GM23248 (cell line): ENCODE data around the gene SERTAD1. TPM values are rescaled to one million over a fixed set of nuclear protein-coding genes. Genes with fewer than 3 reads are reported as not detected.

Experiments
- DNase-seq: peaks from one replicate; pipeline ENCODE4 v3.0.0-alpha.2; 2015
- H2AFZ ChIP-seq: fragments of 200-600 bp; sonication (generic); 2 replicates; pipeline ENCODE4 v1.6.1; 2016; ENCODE audit warnings: antibody characterized with exemption
- H3F3A ChIP-seq: fragments of 200-600 bp; sonication (generic); 2 replicates; pipeline ENCODE4 v1.6.1; 2016; ENCODE audit warnings: mild to moderate bottlenecking, antibody characterized with exemption, mixed run types; ENCODE audit not compliant: insufficient read depth
- H3K27ac ChIP-seq: fragments of 200-600 bp; sonication (generic); 2 replicates; pipeline ENCODE4 v1.5.1; 2016; ENCODE audit warnings: mild to moderate bottlenecking
- H3K27me3 ChIP-seq: fragments of 200-600 bp; sonication (generic); replicated peaks from 2 replicates; pipeline ENCODE4 v1.6.1; 2016; ENCODE audit warnings: mild to moderate bottlenecking; ENCODE audit not compliant: insufficient read depth
- H3K36me3 ChIP-seq: fragments of 200-600 bp; sonication (generic); 2 replicates; pipeline ENCODE4 v1.6.1; 2016; ENCODE audit warnings: low read depth, mild to moderate bottlenecking
- H3K4me1 ChIP-seq: fragments of 200-600 bp; sonication (generic); 2 replicates; pipeline ENCODE4 v1.6.1; 2016; ENCODE audit warnings: mild to moderate bottlenecking; ENCODE audit not compliant: insufficient read depth
- H3K4me2 ChIP-seq: fragments of 200-600 bp; sonication (generic); one replicate; pipeline ENCODE4 v1.6.1; 2016; ENCODE audit warnings: mild to moderate bottlenecking; ENCODE audit not compliant: unreplicated experiment
- H3K4me3 ChIP-seq: fragments of 200-600 bp; sonication (generic); 2 replicates; pipeline ENCODE4 v1.5.1; 2016; ENCODE audit warnings: mild to moderate bottlenecking
- H3K79me2 ChIP-seq: fragments of 200-600 bp; sonication (generic); 2 replicates; pipeline ENCODE4 v1.6.1; 2016; ENCODE audit warnings: mild to moderate bottlenecking; ENCODE audit not compliant: insufficient read depth
- H3K9ac ChIP-seq: fragments of 200-600 bp; sonication (generic); 2 replicates; pipeline ENCODE4 v1.6.1; 2016; ENCODE audit warnings: mild to moderate bottlenecking
- H3K9me2 ChIP-seq: fragments of 200-600 bp; sonication (generic); 2 replicates; pipeline ENCODE4 v1.6.1; 2016; ENCODE audit warnings: mixed run types, mild to moderate bottlenecking, moderate library complexity; ENCODE audit not compliant: insufficient read depth
- H3K9me3 ChIP-seq: fragments of 200-600 bp; sonication (generic); one replicate; pipeline ENCODE4 v1.6.1; 2017; ENCODE audit warnings: low read depth
- H4K20me1 ChIP-seq: fragments of 200-600 bp; sonication (generic); 2 replicates; pipeline ENCODE4 v1.6.0; 2016; ENCODE audit not compliant: insufficient read depth
- EZH2 ChIP-seq: fragments of 200-600 bp; sonication (generic); IDR thresholded peaks from 2 replicates; pipeline ENCODE4 v1.6.1; 2018; ENCODE audit warnings: antibody characterized with exemption, mild to moderate bottlenecking; ENCODE audit not compliant: insufficient read depth, poor library complexity, severe bottlenecking
- EZH2phosphoT487 ChIP-seq: fragments of 200-600 bp; sonication (generic); IDR thresholded peaks from 2 replicates; pipeline ENCODE4 v1.6.1; 2018; ENCODE audit warnings: antibody characterized with exemption, moderate library complexity, mild to moderate bottlenecking, low read depth; ENCODE audit not compliant: insufficient read depth
- WGBS, 2 experiments: methylation state at CpG; one replicate each; pipeline ENCODE4 v1.1.6; 2015 to 2017; ENCODE audit warnings: low lambda C conversion rate in 2 of 2, low coverage in 1 of 2; ENCODE audit errors: missing lambda C conversion rate in 2 of 2; 5-methylcytosine and 5-hydroxymethylcytosine counted together
- in situ Hi-C: fragments of 300-500 bp; cut with MboI; formaldehyde crosslinking; loops from 2 replicates; pipeline ENCODE4 v1.15.0; 2020
- polyA plus RNA-seq: library from polyadenylated mRNA; unstranded; fragments of >200 nt; fragmentation: Nextera tagmentation; extraction: Ambion mirVana; gene quantifications from 2 replicates; pipeline ENCODE4 v1.2.1, GENCODE V29; 2016
- total RNA-seq: library from RNA; depleted of rRNA; stranded (reverse); fragments of >200 nt; shearing (Covaris generic); gene quantifications from 2 replicates; pipeline ENCODE4 v1.2.3, GENCODE V29; 2014

Gene SERTAD1
- total and polyA plus RNA-seq, 2 experiments from 2014 or later = 31.7 to 34.5 TPM

GRCh38 chr19:40469011-40469410 is 43.2 kb upstream of the SERTAD1 start:
- H3K9me3 ChIP-seq = no peaks in the 10 kb centered on the region
- H3K79me2 ChIP-seq = no peaks in the 10 kb centered on the region
- no peak overlapping the region for H2AFZ ChIP-seq
- no peaks in the 10 kb centered on the region for H3K27me3 ChIP-seq
- no peaks in the 10 kb centered on the region for H4K20me1 ChIP-seq
- WGBS, 2 experiments = 92 to 98% methylated on average over 6 of the region's 6 CpGs
- no peak overlapping the region for H3K4me2 ChIP-seq
- H3K4me1 ChIP-seq = peaks cover 16% of the 10 kb centered on the region
- H3K36me3 ChIP-seq = no peaks in the 10 kb centered on the region
- H3K27ac ChIP-seq = no peak overlapping the region
- DNase-seq = no peak
- H3K9ac ChIP-seq = no peak overlapping the region
- H3F3A ChIP-seq = peaks cover 8% of the 10 kb centered on the region
- no peaks in the 10 kb centered on the region for H3K9me2 ChIP-seq
- TF ChIP-seq EZH2phosphoT487 (no peak), EZH2 (no peak)
- no peak overlapping the region for H3K4me3 ChIP-seq
- in situ Hi-C loops = no loop called here

DNA sequence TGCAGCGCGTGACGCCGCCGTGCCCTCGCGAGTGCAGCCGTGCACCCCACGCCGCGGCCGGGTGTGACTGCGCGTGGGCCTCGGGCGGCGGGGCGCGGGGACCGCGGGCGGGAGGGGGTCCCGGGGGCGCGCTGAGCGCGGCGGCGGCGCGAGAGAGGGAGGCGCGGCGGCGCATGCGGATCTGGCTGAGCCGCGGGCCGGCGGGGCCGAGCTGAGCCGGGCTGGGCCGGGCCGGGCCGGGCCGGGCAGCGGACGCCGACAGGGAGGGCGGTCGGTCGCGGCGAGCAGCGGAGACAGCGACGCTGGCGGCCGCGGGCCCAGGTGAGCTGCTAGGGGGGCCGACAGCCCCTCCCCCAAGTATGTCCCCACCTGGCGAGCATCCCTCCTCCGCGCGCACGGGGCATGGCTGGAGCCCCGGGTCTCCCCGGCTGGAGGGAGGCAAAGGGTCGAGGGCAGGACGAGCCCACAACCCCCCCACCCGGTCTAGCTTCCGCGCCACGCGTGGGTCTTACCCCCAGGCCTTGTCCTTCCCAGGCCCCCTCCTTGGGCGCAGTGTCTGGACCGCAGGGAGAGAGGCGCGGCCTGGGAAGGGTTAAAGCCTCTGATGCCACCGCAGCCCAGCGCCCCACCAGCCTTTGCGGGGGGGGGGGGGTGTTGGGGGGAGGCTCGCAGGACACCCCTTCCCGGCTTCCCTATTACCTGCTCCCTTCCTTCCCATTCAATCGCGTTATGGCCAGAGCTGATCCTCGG is 41.4 kb upstream of the SERTAD1 start, which contains the start of gene SPTBN4:
Gene SPTBN4 (plus strand): TSS at position 17 of the 750 bp plus-strand sequence. CDS start 5,621 bp downstream, outside the sequence.
- H3K27me3 ChIP-seq = no peaks in the 10 kb centered on the region
- in situ Hi-C loops = no loop called here

GRCh38 chr19:40466219-40466984 is 40.6 kb upstream of the SERTAD1 start:
- Histone ChIP-seq H3K79me2 (no peaks in the 10 kb centered on the region), H3K9me3 (no peaks in the 10 kb centered on the region), H3K27ac (no peak overlapping the region), H4K20me1 (no peaks in the 10 kb centered on the region), H3K9ac (peak overlapping the region; percentile 10; the same call in 1 of the 2 replicates), H3K4me1 (peaks cover 22% of the 10 kb centered on the region), H3K4me2 (peak overlapping the region; percentile 76), H3K27me3 (no peaks in the 10 kb centered on the region), H3F3A (peaks cover 8% of the 10 kb centered on the region), H3K4me3 (peak overlapping the region; percentile 79), H3K9me2 (no peaks in the 10 kb centered on the region), H3K36me3 (no peaks in the 10 kb centered on the region), H2AFZ (peak overlapping the region; percentile 59)
- TF ChIP-seq EZH2phosphoT487 = no peak
- no peak for TF ChIP-seq EZH2
- DNase-seq = peak; percentile 11
- in situ Hi-C loops = no loop called here
- 21 to 22% methylated on average over 43 of the region's 48 CpGs for WGBS, 2 experiments

More for the DNA sequence above, 41.4 kb upstream of the SERTAD1 start, which contains the start of gene SPTBN4:
- 8 to 12% methylated on average over 32 to 62 of the region's 87 CpGs for WGBS, 2 experiments
- TF ChIP-seq EZH2phosphoT487 (no peak), EZH2 (no peak)
- Histone ChIP-seq H2AFZ (peak within 1 kb of the TSS; percentile 59), H3K79me2 (no peaks in the 10 kb centered on the region), H3K36me3 (no peaks in the 10 kb centered on the region), H3K4me2 (peak within 1 kb of the TSS; percentile 76), H3F3A (peaks cover 8% of the 10 kb centered on the region), H4K20me1 (no peaks in the 10 kb centered on the region), H3K4me1 (peaks cover 22% of the 10 kb centered on the region), H3K9me3 (no peaks in the 10 kb centered on the region), H3K9me2 (no peaks in the 10 kb centered on the region), H3K9ac (peak within 1 kb of the TSS; percentile 29; the same call in 1 of the 2 replicates), H3K27ac (no peak within 1 kb of the TSS), H3K4me3 (peak within 1 kb of the TSS; percentile 79)
- DNase-seq = peak; percentile 51

- 1 to 2% methylated on average over 39 to 43 of the region's 54 CpGs for WGBS, 2 experiments
- Histone ChIP-seq H3K9me3 (no peaks in the 10 kb centered on the region), H3K79me2 (no peaks in the 10 kb centered on the region), H3K27me3 (no peaks in the 10 kb centered on the region), H2AFZ (peak within 1 kb of the TSS; percentile 87), H3K4me3 (peak within 1 kb of the TSS; percentile 79), H3K4me1 (peaks cover 22% of the 10 kb centered on the region), H3K27ac (peak within 1 kb of the TSS; percentile 88), H3F3A (peaks cover 8% of the 10 kb centered on the region), H3K36me3 (no peaks in the 10 kb centered on the region), H3K9ac (peak within 1 kb of the TSS; percentile 92), H3K4me2 (peak within 1 kb of the TSS; percentile 78), H3K9me2 (no peaks in the 10 kb centered on the region), H4K20me1 (no peaks in the 10 kb centered on the region)
- peak; percentile 99 for DNase-seq
- in situ Hi-C loops = no loop called here
- TF ChIP-seq EZH2phosphoT487 = no peak
- no peak for TF ChIP-seq EZH2
These were observed 39.9 kb upstream of the SERTAD1 start, which contains the start of gene BLVRB for GRCh38 chr19:40465557-40466218. BLVRB (minus strand) TSS chr19:40465745; CDS start chr19:40465688, 57 bp downstream.
